AG08395 (cell line): ENCODE data around the gene BTG2.

Experiments
- DNase-seq: peaks from one replicate; pipeline ENCODE4 v3.0.0; 2012; ENCODE audit warnings: mixed read lengths, low spot score

The BTG2 gene

DNA sequence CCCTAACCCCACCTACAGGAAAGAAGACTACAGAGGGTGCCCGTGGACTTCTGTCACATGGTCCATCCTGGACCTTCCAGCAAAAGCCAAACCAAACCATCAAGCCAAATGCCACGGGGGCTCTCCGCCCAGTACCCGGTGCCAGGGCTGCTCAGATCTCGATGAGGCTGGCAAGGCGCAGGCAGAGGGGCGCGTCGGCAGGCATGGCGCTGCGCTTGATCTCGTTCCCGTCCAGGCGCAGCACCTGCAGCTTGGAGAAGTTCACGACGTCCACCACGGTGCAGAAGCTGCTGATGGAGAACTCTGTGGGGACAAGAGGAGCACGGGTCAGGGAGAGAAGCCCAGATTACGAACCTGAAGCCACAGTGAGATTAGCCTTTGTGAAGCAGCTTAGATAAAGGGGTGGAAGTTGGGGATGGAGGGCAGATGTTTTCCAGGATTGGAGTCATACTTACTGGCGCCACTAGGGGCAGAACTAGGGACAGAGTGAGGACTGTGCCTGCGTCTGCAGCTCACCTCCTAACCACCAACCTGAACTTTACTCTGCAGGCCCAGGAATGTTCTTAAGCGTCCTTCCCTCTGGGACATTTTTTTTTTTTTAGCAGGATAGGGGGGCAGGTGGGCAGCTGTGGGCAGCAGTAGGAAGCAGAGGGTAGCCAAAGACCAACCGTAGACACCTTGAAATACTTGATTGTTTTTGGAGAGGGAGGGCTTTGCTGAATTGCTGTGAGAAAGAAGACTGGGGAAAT, 37.0 kb downstream of the BTG2 start:
- DNase-seq = peak; percentile 72

- DNase-seq = no peak
Observed at GRCh38 chr1:203343956-203344754, 38.8 kb downstream of the BTG2 start.

- no peak for DNase-seq
Observed at GRCh38 chr1:203346060-203346768, 40.9 kb downstream of the BTG2 start.

- DNase-seq = no peak
Observed at GRCh38 chr1:203346769-203347102, 41.4 kb downstream of the BTG2 start.

- DNase-seq = no peak
Observed at GRCh38 chr1:203349166-203349565, 43.8 kb downstream of the BTG2 start.

GRCh38 chr1:203349773-203350524, 44.6 kb downstream of the BTG2 start:
- DNase-seq = no peak

DNA sequence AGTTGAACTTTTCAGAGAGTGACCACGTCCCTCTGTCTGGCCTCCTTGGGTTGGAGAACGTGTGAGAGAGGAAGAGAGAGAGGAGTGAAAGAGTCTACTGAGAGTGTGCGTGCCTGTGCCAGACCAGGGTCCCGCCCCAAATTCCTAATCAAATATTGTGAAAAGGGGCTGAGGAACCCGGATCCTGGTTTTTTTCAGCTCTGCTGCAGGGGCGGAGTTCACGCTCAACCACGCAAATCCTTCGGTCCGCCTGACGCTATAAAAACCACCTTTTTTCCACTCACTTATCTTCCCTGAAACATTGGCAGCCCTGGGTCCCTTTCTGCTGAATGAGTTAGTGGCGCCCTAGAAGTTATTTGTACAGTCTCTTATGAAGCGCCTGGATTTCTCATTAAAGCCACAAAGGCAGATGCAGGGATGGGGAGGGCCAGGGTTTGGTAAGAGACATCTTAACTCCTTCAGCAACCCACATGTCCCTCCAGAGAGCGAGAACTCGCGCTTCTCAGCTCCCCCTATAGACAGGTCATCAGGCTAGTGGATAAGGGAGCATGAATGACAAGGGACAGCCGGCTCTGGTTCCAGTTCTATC, 45.8 kb downstream of the BTG2 start, which contains the start of gene FMOD:
FMOD (minus strand) TSS at position 86 of the 589 bp plus-strand sequence. CDS start 2,852 bp downstream, outside the sequence.
- peak; percentile 70 for DNase-seq

- no peak for DNase-seq
Observed at GRCh38 chr1:203353486-203353885, 48.2 kb downstream of the BTG2 start.

DNA sequence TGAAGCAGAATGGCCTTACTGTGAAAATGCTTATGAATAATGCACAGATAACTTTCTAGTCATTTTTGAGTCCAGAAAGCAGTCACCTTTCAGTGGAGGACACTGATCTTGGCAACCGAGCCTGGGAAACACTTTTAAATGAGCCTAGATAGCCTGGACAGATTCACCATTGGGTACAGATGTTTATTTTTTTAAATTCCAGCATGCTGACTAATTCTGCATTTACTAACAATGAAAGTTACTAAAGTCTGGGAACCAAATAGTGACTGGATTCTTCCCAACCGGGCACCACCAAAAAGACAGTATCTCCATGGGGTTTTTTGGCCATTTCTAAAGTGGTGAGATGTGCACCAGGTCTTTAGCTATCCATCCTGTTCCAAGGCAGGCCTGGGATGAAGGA, 48.9 kb downstream of the BTG2 start:
- DNase-seq = peak; percentile 60

DNA sequence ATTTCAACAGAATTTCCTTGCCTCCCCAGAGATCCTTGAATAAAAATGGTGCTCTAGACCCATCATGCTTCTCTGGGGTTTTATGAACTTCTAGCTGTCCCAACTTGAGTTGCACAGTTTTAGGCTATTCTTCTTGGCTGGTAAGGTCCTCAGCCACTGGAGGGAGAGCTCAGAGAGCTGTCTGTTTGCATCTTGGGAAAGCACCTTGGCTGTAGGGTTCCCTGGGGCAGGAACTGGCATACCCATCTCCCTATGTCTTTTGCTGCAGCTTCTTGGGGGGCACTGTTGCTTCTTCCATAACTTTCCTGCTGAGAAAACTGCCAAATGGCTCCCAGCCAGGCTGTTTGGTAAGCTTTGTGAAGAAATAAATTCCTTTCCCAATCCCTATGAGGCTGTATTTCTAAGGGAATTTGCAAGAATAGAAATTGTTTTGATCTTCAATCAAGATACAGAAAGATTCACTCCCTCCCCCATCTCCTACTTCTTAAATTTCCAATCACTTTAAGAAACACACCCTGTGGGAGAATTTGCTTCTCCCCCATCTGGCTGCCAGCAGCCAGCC, 53.8 kb downstream of the BTG2 start:
- peak; percentile 24 for DNase-seq
